LNCaP clone FGC (cell line): Measurements from ENCODE around the gene KCNN4.
"Not testable (repeated sequence)": the region's sequence is repeated elsewhere in the genome, so short reads cannot be mapped to it uniquely, and the experiment has no call there.

Source experiments
- DNase-seq: peaks from one replicate; pipeline ENCODE4 v3.0.0-alpha.2; 2011; ENCODE audit warnings: low read depth
- H3K4me3 ChIP-seq: 2 replicates; pipeline ENCODE4 v1.5.1; 2011; ENCODE audit warnings: mild to moderate bottlenecking, low read depth, low read length, control low read depth
- TF ChIP-seq, protein P1 (sequence below): IDR thresholded peaks from 2 replicates; pipeline ENCODE4 v1.5.1; 2012; ENCODE audit warnings: mild to moderate bottlenecking; ENCODE audit not compliant: control insufficient read depth, insufficient read depth; ENCODE audit errors: extremely low read depth

KCNN4 gene

DNA sequence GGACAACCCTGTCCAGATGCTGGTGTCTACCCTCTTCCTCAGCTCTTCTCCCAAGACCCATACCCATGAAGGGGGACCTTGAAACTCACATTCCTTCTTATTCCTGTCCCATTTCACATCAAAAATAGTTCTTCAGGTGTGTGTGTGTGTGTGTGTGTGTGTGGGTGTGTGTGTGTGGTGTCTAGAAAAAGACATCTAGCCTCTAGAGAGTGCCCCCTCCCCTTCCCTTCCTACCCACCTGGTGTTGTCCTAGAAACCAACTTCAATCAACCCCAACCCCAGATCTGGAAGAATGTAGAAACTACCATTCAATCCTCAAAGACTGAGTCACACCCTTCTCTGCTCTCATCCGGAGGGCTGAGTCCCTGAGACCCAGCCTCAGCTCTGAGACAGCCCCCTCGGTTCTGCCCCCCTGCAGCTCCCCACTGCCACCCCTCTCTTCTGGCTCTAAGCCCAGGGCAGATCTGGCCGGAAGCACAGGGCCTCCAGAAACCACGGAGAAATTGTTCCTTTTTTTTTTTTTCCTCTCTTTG is 3.5 kb downstream of the KCNN4 start:
- DNase-seq = no peak
- no peak overlapping the region for H3K4me3 ChIP-seq
- TF ChIP-seq, protein P1, sequence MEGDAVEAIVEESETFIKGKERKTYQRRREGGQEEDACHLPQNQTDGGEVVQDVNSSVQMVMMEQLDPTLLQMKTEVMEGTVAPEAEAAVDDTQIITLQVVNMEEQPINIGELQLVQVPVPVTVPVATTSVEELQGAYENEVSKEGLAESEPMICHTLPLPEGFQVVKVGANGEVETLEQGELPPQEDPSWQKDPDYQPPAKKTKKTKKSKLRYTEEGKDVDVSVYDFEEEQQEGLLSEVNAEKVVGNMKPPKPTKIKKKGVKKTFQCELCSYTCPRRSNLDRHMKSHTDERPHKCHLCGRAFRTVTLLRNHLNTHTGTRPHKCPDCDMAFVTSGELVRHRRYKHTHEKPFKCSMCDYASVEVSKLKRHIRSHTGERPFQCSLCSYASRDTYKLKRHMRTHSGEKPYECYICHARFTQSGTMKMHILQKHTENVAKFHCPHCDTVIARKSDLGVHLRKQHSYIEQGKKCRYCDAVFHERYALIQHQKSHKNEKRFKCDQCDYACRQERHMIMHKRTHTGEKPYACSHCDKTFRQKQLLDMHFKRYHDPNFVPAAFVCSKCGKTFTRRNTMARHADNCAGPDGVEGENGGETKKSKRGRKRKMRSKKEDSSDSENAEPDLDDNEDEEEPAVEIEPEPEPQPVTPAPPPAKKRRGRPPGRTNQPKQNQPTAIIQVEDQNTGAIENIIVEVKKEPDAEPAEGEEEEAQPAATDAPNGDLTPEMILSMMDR = no peak

DNA sequence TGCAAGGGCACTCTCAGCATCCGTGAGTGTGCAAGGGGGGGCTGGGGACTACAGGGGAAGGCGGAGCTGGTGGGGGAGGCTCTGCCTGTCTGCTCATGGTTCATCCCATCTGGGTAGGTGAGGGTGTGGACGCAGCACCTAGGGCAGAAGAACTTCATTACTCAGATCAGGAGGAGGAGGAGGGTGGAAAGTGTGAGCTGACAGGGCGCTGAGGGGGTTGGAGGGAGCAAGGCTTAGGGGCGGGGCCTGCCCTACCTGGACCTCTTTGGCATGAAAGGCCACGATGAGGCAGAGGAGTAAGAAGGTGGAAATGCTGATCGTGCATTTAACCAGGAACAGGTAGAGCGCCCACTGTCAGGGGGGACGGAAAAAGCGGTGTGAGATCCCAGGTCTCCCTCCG is 4.5 kb downstream of the KCNN4 start:
- DNase-seq = no peak
- TF ChIP-seq, protein P1 = no peak
- no peak overlapping the region for H3K4me3 ChIP-seq

DNA sequence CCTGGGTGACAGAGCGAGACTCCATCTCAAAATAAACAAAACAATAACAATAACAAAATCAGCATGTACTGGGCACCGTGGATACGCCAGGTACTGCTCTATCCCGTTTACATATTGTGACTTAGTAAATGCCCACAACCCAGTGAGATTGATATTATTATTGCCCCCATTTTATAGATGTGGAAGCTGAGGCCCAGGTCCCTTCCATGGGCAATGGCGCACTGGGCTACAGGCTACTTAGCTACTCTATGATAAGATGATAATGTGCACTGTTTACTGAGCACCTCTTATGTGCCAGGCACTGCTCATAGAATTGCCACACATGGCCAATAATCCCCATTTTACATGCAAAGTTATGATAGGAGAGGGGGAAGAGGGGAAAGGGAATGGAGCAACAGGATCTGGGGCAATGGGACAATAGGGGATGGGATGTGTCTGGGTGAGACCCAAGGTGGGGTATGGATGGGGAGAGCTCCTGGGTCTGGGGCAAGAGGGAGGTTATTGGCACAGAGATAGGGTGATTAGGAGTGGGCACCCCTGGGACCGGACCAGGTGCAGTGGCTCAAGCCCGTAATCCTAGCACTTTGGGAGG is 5.4 kb downstream of the KCNN4 start:
- TF ChIP-seq, protein P1 = no peak
- no peak overlapping the region for H3K4me3 ChIP-seq
- no peak for DNase-seq

DNA sequence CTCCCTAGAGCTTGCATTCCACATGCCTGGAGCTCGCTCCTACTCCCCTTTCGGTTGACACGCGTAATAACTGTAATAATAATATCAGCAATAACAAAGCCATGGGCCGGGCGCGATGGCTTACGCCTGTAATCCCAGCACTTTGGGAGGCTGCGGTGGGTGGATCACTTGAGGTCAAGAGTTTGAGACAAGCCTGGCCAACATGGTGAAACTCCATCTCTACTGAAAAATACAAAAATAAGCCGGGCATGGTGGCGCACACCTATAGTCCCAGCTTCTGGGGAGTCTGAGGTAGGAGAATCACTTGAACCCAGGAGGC is 5.9 kb downstream of the KCNN4 start:
- not testable (repeated sequence) for DNase-seq, H3K4me3 ChIP-seq

DNA sequence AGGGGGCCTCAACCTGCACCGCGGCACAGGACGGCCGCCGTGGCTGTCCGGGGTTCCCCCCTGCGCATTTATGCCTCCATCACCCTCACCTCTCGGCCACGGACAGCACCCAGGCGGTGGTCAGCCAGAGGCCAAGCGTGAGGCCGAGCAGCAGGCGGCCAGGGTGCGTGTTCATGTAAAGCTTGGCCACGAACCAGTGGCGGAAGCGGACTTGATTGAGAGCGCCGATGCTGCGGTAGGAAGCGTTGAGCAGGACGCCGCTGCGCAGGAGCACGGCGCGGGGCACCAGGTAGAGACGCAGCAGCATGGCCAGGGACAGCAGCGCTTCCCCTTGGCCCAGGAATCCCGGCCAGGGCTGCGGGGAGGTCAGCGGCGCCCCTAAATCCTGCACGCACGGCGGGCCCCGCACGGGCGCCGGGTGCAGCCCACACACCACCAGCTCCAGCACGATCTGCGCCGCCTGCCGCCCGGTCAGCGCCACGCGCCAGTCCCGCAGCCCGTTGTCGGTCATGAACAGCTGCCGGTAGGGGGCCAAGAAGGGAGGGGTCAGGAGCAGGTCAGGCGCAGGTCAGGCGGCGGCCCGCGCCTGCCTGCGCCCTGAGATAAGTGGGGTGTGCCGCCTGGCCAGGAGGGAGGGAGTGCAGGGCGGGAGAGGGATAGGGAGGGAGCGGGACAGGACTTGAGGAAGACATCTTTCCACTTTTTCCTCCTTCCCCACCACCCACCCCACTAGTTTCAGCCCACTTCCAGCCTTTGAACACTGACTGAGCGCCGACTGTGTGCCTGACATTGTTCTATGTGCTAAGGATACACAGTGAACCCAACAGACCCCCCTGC is 6.5 kb downstream of the KCNN4 start:
- TF ChIP-seq, protein P1 = no peak
- H3K4me3 ChIP-seq = no peak overlapping the region
- DNase-seq = no peak

DNA sequence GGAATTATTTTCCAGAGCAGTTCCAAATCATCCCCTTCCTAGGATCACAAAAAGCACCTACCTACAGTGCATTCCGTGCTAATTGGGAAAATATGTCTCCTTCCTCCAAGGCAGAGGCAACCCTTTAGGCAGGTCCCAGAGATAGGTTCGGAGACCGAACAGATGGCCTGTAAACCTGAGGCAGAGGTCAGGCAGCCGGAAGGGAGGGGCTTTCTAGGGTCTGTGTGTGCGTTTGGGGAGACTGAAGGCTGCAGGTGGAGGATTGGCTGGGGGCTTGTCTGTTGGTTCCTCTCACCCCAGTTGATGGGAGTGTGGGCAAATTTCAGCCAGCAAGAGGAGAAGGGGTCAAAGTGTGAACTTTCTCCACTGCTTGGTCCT is 7.1 kb downstream of the KCNN4 start:
- H3K4me3 ChIP-seq = no peak overlapping the region
- TF ChIP-seq, protein P1 = no peak
- no peak for DNase-seq

DNA sequence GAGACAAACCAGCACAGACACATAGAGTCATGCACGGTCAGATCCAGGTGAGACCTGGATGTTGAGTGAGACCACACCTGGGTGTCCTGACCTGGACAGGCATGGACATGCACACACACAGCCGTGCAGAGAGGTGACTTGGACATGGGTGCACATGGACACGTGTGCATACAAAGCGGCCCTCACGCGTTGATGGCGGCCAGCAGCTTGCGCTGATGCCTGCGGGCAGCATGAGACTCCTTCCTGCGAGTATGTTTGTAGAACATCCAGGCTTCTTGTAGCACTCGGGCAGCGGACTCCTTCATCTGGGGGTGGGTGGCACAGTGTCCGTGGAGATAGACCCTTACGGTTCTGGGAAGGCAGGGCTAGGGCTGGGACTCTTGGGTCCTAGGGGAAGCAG is 11.5 kb downstream of the KCNN4 start:
- DNase-seq = no peak
- TF ChIP-seq, protein P1 = no peak
- H3K4me3 ChIP-seq = no peak overlapping the region
